Measurements from ENCODE around the gene TMEM248.

DNA sequence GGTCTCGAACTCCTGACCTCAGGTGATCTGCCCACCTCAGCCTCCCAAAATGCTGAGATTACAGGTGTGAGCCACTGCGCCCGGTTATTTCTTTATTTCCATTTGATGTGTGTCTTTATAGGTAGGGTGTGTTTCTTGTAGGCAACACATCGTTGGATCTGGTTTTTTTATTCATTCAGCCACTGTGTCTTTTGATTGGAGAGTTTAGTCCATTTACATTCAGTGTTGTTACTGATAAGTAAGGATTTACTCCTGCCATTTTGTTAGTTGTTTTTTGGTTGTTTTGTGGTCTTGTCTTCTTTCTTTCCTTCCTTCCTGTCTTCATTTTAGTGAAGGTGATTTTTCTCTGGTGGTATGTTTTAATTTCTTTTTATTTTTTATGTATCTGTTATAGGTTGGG lies 16.9 kb downstream of the TMEM248 start:
- TF ChIP-seq, protein P1, sequence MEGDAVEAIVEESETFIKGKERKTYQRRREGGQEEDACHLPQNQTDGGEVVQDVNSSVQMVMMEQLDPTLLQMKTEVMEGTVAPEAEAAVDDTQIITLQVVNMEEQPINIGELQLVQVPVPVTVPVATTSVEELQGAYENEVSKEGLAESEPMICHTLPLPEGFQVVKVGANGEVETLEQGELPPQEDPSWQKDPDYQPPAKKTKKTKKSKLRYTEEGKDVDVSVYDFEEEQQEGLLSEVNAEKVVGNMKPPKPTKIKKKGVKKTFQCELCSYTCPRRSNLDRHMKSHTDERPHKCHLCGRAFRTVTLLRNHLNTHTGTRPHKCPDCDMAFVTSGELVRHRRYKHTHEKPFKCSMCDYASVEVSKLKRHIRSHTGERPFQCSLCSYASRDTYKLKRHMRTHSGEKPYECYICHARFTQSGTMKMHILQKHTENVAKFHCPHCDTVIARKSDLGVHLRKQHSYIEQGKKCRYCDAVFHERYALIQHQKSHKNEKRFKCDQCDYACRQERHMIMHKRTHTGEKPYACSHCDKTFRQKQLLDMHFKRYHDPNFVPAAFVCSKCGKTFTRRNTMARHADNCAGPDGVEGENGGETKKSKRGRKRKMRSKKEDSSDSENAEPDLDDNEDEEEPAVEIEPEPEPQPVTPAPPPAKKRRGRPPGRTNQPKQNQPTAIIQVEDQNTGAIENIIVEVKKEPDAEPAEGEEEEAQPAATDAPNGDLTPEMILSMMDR (IDR thresholded peaks at IDR 0.05 in 8 of 11, conservative IDR thresholded peaks at IDR 0.05 in 3 of 11): no peak
- no peak for TF ChIP-seq POLR2A (IDR thresholded peaks at IDR 0.05)
- TF ChIP-seq POLR2AphosphoS5 (IDR thresholded peaks at IDR 0.05): no peak

All from spleen (tissue), 7 donors.